ENCODE data around the gene OR51T1.

OR51T1 gene

DNA sequence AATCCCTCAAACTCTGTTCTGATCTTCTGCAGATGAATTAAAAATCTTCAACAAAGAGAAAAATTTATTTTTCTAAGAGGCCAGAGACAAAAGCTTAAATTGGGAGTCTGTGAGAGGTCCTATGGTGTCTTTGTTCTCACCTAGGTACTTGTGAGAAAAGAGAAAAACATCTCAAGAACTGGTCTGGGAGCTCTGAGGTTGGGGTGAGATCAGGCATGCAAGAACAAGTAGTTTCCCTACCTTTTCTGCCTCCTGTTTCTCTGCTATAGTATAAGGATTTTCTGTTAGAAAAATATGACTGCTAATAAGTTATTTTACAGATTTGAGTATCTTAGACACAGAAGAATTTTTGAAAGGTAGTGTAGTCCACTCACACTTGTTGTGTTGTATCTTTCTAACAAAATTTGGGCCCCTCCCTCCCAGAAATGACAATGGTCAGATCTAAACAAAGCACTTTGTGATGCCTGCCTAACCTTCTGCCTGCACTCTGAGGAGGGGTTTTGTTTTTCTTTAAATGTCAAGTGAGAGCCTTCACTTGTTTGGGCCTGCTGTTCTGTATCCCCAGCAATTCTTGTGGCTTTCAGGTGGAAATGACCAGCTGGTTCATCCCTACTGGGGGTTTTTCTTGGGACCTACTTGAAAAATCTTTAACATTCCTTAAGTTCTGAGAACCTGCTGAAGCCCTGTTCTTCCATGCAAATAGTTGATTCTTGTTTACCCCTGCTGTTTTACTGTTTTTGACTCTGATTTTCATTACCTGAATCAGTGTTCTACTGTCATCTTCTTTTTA lies 19.1 kb upstream of the OR51T1 start:
- H3K9me2 ChIP-seq (replicated peaks; ENCODE audit: insufficient read depth, low read length): no peaks in the 10 kb centered on the region
- no peaks in the 10 kb centered on the region for H3K36me3 ChIP-seq (ENCODE audit: low read length)

DNA sequence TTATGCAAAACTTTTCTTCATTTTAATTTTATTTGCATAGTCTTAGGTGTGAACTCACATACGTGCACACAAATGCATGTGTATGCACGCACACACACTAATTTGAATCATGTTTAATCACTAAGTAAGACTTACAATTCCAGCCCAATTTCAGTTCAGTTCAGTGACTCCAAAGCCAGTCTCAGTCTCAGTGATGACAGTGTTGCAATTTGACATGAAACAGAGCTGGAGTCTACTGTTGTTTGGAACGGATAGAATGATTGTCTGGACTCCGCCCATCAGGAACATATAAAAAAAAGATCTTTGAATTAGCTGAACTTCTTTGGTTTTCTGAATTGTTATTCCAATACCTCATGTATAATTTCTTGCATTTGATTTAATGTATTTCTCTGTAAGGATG lies 17.8 kb upstream of the OR51T1 start:
- no peak overlapping the region for H3K27ac ChIP-seq (ENCODE audit: low read depth, low read length)
- H3K79me2 ChIP-seq (ENCODE audit: insufficient read depth, low read length): no peaks in the 10 kb centered on the region
- H3F3A ChIP-seq (ENCODE audit: insufficient read depth): no peaks in the 10 kb centered on the region
- H2AFZ ChIP-seq (ENCODE audit: low read depth, low read length, severe bottlenecking): no peak overlapping the region
- H3K27me3 ChIP-seq (ENCODE audit: low read length): no peaks in the 10 kb centered on the region
- no peaks in the 10 kb centered on the region for H3K9me2 ChIP-seq (replicated peaks; ENCODE audit: insufficient read depth, low read length)
- H3K4me2 ChIP-seq (ENCODE audit: low read depth, low read length, poor library complexity, severe bottlenecking): no peak overlapping the region
- no peaks in the 10 kb centered on the region for H3K9me3 ChIP-seq (ENCODE audit: insufficient read depth, low read length)
- no peak overlapping the region for H3K4me3 ChIP-seq (ENCODE audit: insufficient read depth, low read length, poor library complexity, severe bottlenecking)
- no peaks in the 10 kb centered on the region for H3K36me3 ChIP-seq (ENCODE audit: low read length)
- no peak for TF ChIP-seq EZH2phosphoT487 (conservative IDR thresholded peaks at IDR 0.05; ENCODE audit: low read length)
- no peaks in the 10 kb centered on the region for H4K20me1 ChIP-seq (ENCODE audit: low read depth, low read length)
- H3K9ac ChIP-seq (ENCODE audit: low read length): no peak overlapping the region

More for the DNA sequence above, 19.1 kb upstream of the OR51T1 start:
- Histone ChIP-seq H3K9ac (ENCODE audit: low read length) (no peak overlapping the region), H3K79me2 (ENCODE audit: insufficient read depth, low read length) (no peaks in the 10 kb centered on the region), H4K20me1 (ENCODE audit: low read depth, low read length) (no peaks in the 10 kb centered on the region), H3K9me3 (ENCODE audit: insufficient read depth, low read length) (no peaks in the 10 kb centered on the region), H3K27ac (ENCODE audit: low read depth, low read length) (no peak overlapping the region), H2AFZ (ENCODE audit: low read depth, low read length, severe bottlenecking) (no peak overlapping the region), H3K4me3 (ENCODE audit: insufficient read depth, low read length, poor library complexity, severe bottlenecking) (no peak overlapping the region), H3F3A (ENCODE audit: insufficient read depth) (no peaks in the 10 kb centered on the region), H3K4me2 (ENCODE audit: low read depth, low read length, poor library complexity, severe bottlenecking) (no peak overlapping the region), H3K27me3 (ENCODE audit: low read length) (no peaks in the 10 kb centered on the region)
- TF ChIP-seq EZH2phosphoT487 (conservative IDR thresholded peaks at IDR 0.05; ENCODE audit: low read length): no peak
- TF ChIP-seq, protein P1, sequence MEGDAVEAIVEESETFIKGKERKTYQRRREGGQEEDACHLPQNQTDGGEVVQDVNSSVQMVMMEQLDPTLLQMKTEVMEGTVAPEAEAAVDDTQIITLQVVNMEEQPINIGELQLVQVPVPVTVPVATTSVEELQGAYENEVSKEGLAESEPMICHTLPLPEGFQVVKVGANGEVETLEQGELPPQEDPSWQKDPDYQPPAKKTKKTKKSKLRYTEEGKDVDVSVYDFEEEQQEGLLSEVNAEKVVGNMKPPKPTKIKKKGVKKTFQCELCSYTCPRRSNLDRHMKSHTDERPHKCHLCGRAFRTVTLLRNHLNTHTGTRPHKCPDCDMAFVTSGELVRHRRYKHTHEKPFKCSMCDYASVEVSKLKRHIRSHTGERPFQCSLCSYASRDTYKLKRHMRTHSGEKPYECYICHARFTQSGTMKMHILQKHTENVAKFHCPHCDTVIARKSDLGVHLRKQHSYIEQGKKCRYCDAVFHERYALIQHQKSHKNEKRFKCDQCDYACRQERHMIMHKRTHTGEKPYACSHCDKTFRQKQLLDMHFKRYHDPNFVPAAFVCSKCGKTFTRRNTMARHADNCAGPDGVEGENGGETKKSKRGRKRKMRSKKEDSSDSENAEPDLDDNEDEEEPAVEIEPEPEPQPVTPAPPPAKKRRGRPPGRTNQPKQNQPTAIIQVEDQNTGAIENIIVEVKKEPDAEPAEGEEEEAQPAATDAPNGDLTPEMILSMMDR (IDR thresholded peaks at IDR 0.05; ENCODE audit: insufficient read depth, low read length, poor library complexity, severe bottlenecking): no peak

DNA sequence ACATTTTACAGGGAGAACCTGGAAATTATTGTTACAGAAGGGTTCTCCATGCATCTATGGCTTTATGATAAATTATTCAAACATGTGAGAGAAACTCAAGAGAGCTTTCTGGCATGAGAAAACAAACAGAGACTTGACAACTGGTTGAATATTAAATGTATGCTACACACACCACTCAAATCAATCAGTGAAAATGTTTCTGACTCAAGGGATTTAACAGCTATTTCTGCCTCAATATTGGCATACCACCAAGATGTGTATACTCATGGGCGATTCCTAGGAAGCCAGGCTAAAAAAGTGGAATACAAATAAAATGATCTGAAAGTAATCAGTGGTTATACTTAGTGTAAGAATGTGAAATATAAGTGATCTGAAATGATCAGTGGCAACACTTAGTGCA lies 15.8 kb upstream of the OR51T1 start:
- Histone ChIP-seq H3F3A (ENCODE audit: insufficient read depth) (no peaks in the 10 kb centered on the region), H3K4me3 (ENCODE audit: insufficient read depth, low read length, poor library complexity, severe bottlenecking) (no peak overlapping the region), H3K9me2 (replicated peaks; ENCODE audit: insufficient read depth, low read length) (no peaks in the 10 kb centered on the region), H4K20me1 (ENCODE audit: low read depth, low read length) (no peaks in the 10 kb centered on the region), H3K36me3 (ENCODE audit: low read length) (no peaks in the 10 kb centered on the region), H3K4me2 (ENCODE audit: low read depth, low read length, poor library complexity, severe bottlenecking) (no peak overlapping the region), H3K27ac (ENCODE audit: low read depth, low read length) (no peak overlapping the region), H3K9ac (ENCODE audit: low read length) (no peak overlapping the region), H3K79me2 (ENCODE audit: insufficient read depth, low read length) (no peaks in the 10 kb centered on the region), H2AFZ (ENCODE audit: low read depth, low read length, severe bottlenecking) (no peak overlapping the region), H3K27me3 (ENCODE audit: low read length) (no peaks in the 10 kb centered on the region), H3K9me3 (ENCODE audit: insufficient read depth, low read length) (no peaks in the 10 kb centered on the region)
- TF ChIP-seq, protein P1 (IDR thresholded peaks at IDR 0.05; ENCODE audit: insufficient read depth, low read length, poor library complexity, severe bottlenecking): no peak
- TF ChIP-seq EZH2phosphoT487 (conservative IDR thresholded peaks at IDR 0.05; ENCODE audit: low read length): no peak

DNA sequence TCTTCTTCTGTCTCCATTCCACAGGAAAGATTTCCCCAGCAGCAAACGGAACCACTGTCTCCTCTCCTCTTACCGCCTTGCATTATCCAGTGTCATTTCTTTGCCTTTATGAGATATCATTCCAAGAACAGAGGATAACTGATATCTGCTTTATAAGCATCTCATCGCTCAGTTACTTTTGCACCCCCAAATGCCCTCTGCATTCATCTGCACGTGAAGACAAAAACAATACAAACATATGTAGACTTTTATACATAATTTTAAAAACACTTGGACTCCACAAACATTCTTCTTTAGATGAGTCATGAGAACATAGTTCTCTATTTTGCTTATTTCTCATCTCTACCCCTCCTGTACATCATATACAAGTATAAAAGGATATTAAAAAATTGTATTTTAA lies 512 bp upstream of the OR51T1 start:
- H4K20me1 ChIP-seq (ENCODE audit: low read depth, low read length): no peaks in the 10 kb centered on the region
- no peak overlapping the region for H3K27ac ChIP-seq (ENCODE audit: low read depth, low read length)
- TF ChIP-seq, protein P1 (IDR thresholded peaks at IDR 0.05; ENCODE audit: insufficient read depth, low read length, poor library complexity, severe bottlenecking): no peak
- no peak for TF ChIP-seq EZH2phosphoT487 (conservative IDR thresholded peaks at IDR 0.05; ENCODE audit: low read length)
- no peaks in the 10 kb centered on the region for H3K79me2 ChIP-seq (ENCODE audit: insufficient read depth, low read length)
- H3K9me3 ChIP-seq (ENCODE audit: insufficient read depth, low read length): no peaks in the 10 kb centered on the region
- H3K9me2 ChIP-seq (replicated peaks; ENCODE audit: insufficient read depth, low read length): no peaks in the 10 kb centered on the region
- no peak overlapping the region for H3K4me3 ChIP-seq (ENCODE audit: insufficient read depth, low read length, poor library complexity, severe bottlenecking)
- no peak overlapping the region for H3K4me2 ChIP-seq (ENCODE audit: low read depth, low read length, poor library complexity, severe bottlenecking)
- no peaks in the 10 kb centered on the region for H3K36me3 ChIP-seq (ENCODE audit: low read length)
- no peak overlapping the region for H3K9ac ChIP-seq (ENCODE audit: low read length)
- no peaks in the 10 kb centered on the region for H3K27me3 ChIP-seq (ENCODE audit: low read length)
- H2AFZ ChIP-seq (ENCODE audit: low read depth, low read length, severe bottlenecking): no peak overlapping the region
- no peaks in the 10 kb centered on the region for H3F3A ChIP-seq (ENCODE audit: insufficient read depth)

All from SU-DHL-6 (cell line).